Smooth muscle cell of the brain vasculature (primary cell): ENCODE results near the gene OR1L1.

Experiments
- DNase-seq: peaks from one replicate; pipeline ENCODE4 v3.0.0-alpha.2; 2012; ENCODE audit warnings: low read depth, low spot score

Gene OR1L1

GRCh38 chr9:122661416-122661815 is at the start of gene OR1L1:
TSS of gene OR1L1 (plus strand) at chr9:122661716. CDS start at chr9:122661716, 0 bp downstream.
- DNase-seq: no peak

GRCh38 chr9:122614362-122614761 is 47.2 kb upstream of the OR1L1 start, which contains the start of gene OR1Q1:
TSS of gene OR1Q1 (plus strand) at chr9:122614738. CDS start at chr9:122614738, 0 bp downstream.
- no peak for DNase-seq

- no peak for DNase-seq
Measured at GRCh38 chr9:122619996-122620395, 41.5 kb upstream of the OR1L1 start.

GRCh38 chr9:122642226-122642625 is 19.3 kb upstream of the OR1L1 start:
- DNase-seq: no peak

GRCh38 chr9:122656378-122656777 is 5.1 kb upstream of the OR1L1 start:
- DNase-seq: no peak

GRCh38 chr9:122657527-122657926 is 4.0 kb upstream of the OR1L1 start, which contains the start of gene OR1B1:
TSS of gene OR1B1 (minus strand) at chr9:122657627.
- no peak for DNase-seq

- no peak for DNase-seq
Measured at GRCh38 chr9:122672481-122672880, 11.0 kb downstream of the OR1L1 start.

GRCh38 chr9:122684851-122685250 is 23.3 kb downstream of the OR1L1 start:
- no peak for DNase-seq

- no peak for DNase-seq
Measured at GRCh38 chr9:122695696-122696095, 34.2 kb downstream of the OR1L1 start.
